HG03378 (cell line): Measurements from ENCODE around the gene CDH1.

ENCODE experiments used
- ATAC-seq: cut with Tn5 transposase; IDR thresholded peaks from one replicate; pipeline ENCODE4 v1.9.1; 2021; ENCODE audit warnings: mild to moderate bottlenecking, moderate library complexity; ENCODE audit not compliant: unreplicated experiment

The CDH1 gene

DNA sequence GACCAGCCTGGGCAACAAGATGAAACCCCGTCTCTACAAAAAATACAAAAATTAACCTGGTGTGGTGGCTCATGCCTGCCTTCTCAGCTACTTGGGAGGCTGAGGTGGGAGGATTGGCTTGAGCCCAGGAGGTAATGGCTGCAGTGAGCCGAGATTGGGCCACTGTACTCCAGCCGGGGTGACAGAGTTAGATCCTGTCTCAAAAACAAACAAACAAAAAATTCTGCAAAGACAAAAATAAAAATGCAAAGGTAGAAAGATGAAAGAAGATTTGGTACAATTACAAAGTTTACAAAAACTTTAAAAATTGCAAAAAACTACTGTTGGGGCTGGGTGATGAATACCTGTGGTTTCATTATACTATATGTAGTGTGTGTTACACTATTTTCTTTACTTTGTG is 5.5 kb upstream of the CDH1 start:
- no peak for ATAC-seq

DNA sequence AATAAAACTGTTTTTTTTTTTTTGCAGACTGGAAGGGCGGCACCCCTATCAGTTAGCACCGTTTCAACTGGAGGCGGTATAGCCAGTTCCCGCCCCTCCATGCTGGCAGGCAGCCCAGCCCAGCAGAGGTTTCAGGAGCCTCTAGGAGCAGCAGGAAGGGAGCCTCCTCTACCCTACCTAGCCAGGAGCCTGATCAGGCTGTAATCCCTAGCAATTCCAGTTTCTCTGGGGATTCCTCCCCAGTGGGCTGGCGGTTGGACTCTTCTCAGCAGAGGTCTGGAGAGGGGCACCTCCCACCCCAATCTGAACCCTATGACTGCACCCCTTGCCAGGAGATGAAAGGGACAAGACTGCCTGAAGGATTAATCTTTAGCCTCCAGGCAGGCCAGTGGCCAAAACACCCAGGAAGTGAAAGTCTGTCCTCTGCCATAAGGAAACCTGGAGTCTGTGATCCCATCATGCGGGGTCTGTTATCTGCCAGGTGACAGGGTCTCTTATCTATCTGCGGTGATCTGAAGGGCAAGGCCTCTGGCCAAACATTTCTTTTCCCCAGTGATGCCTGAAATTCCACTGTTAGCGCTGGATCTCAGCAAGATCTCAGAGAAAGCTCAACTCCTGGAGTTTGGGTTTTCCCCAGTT is 4.9 kb upstream of the CDH1 start:
- ATAC-seq = no peak

DNA sequence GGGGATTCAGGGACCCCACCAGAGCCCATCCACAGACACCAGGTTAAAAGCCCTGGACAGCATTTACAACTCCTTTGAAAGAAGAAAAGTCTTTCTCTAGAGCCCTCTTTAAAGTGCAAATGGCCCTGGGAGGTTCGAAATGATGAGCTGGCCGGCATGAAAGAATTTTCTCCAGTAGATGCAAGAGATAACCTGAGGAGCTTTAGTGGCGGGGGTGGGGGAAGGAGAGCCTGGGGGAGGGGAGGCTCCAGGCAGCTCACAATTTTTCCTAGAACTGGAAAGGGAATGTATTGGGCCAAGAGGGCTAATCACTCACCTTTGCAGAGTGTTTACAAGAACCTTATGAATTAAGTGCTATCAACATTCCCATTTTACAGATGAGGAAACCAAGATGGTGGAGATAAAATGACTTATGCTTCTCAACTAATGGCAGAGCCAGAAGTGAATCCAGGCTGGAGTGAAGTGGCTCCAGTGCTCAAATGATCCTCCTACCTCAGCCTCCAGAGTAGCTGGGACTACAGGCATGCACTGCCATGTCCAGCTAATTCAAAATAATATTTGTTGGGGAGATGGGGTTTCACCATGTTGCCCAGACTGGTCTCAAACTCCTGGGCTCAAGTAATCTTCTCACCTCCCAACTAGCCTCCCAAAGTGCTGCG is 4.2 kb upstream of the CDH1 start:
- ATAC-seq = no peak

DNA sequence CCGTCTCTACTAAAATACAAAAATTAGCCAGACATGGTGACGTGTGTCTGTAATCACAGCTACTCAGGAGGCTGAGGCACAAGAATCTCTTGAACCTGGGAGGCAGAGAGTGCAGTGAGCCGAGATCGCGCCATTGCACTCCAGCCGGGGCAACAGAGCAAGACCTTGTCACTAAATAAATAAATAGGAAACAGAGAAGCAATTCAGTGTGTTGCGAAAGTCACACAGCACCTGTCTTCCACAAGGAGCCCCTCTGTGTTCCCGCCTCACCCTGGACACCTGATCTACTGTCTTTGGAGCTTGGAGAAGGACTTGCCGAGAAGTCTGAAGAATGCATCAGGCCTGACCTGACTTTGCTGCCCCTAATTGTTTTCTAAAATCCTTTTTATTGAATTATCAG is 3.5 kb upstream of the CDH1 start:
- ATAC-seq = no peak

DNA sequence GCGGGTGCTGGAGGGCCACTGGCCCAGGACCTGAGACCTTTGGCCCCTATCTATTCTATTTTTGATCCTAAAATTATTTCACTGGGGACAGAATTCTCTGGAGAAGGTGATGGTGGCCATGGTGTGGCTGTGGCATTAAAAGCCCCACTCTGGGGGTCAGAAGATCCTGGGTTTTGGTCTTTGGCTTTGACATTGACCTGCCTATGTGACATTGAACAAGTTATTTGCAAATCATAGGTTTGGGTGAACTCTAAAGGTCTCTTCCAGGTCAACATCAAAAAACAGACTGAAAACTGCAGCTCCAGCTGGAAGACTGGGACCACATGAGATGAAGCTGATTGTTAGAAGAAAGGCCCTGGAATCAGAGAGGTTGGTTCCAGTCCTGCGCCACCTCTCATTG is 2.3 kb upstream of the CDH1 start:
- no peak for ATAC-seq

DNA sequence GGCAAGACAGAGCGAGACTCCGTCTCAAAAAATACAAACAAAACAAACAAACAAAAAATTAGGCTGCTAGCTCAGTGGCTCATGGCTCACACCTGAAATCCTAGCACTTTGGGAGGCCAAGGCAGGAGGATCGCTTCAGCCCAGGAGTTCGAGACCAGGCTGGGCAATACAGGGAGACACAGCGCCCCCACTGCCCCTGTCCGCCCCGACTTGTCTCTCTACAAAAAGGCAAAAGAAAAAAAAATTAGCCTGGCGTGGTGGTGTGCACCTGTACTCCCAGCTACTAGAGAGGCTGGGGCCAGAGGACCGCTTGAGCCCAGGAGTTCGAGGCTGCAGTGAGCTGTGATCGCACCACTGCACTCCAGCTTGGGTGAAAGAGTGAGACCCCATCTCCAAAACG is 531 bp upstream of the CDH1 start:
- no peak for ATAC-seq

DNA sequence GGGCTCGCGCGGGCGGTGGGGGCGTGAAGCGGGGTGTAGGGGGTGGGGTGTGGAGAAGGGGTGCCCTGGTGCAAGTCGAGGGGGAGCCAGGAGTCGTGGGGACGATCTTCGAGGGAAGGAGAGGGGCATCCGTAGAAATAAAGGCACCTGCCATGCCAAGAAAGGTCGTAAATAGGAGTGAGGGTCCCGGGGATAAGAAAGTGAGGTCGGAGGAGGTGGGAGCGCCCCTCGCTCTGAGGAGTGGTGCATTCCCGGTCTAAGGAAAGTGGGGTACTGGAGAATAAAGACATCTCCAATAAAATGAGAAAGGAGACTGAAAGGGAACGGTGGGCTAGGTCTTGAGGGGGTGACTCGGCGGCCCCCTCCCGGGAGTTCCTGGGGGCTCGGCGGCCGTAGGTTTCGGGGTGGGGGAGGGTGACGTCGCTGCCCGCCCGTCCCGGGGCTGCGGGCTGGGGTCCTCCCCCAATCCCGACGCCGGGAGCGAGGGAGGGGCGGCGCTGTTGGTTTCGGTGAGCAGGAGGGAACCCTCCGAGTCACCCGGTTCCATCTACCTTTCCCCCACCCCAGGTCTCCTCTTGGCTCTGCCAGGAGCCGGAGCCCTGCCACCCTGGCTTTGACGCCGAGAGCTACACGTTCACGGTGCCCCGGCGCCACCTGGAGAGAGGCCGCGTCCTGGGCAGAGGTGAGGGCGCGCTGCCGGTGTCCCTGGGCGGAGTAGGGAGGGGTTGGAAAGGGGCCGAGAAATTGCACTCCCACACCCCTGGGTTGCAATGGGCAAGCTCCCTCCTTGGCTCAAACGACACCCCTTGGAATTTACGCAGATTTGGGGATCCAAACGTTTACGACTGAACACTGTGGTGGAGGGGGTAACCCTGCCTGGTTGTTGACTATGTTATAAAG is 888 bp downstream of the CDH1 start:
- no peak for ATAC-seq

DNA sequence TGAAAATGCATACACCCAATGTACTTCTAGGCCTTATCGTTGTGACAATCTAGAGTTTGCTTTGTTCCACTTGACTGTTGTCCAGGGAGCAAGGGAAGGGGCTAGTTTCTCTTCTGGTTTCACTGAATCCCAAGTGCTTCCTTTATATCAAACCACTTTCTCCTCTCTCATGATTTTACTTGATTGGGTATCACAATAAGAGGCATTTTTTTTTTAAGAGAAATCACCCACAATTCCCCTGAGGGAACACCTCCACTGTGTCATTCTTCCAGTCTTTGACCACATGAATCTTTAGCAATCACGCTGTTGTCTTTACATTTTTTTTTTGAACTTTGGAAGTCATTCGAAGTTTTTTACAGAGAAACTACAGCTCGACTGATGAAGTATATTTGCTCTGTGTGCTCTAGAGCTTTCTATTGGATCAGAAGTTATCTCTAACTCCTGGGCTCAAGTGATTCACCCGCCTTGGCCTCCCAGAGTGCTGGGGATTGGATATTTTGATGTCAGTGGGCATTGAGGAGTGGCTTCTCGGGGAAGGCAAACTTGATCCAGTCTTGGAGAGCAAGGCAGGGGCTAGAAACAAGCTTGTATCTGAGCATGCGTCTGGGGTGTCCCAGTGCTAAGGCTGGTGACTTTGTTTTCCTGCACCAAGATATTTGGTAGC is 3.0 kb downstream of the CDH1 start:
- peak; percentile 39 for ATAC-seq

DNA sequence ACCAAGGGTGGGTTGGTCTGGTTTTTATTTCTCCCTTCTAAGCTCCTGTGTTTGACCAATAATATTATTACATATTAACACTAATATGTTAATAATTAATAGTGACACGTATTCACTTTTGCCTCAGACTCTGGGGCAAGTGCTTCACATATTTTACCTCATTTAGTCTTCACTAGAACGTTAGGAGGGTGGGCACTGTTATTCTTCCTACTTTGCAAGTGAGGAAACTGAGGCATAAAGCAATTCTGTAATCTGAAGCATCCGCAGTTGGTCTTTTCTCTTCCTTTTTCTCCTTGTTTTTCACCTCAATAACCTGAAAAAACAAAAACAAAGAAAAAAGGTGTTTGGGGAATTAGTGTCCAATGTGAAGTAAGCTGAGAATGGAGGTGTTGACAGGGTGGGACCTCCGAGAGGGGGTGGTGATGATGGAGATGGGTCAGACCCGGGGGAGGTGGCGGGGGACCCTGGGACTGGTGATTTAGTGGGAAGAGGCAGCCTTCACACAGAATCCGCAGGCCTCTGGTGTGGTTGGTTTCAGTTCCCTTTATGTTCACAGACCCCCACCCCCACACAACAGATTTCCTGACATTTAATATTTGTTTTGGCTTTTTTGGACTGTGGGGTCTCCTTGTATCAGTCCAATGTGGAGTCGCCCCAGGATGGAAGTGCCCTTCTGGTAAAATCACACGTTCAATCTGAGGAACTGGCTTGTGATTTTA is 3.7 kb downstream of the CDH1 start:
- peak; percentile 24 for ATAC-seq

DNA sequence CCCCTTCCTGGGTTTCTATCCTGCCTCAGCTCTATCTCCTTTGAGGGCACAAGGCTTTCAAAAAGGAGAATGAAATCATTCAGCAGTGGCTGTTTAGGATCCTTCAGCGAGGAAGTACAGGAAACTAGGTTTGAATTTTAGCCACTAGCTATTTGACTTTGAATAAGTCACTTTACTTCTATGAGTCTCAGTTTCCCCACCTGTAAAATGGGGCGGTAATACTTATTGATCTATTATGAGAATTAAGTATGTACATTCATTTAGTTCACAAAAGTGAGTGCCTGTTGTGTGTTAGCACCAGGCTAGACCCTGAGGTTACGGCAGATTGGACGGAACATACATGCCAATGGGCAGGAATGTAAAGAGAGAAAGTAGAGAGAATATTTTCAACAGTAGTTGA is 6.6 kb downstream of the CDH1 start:
- no peak for ATAC-seq

DNA sequence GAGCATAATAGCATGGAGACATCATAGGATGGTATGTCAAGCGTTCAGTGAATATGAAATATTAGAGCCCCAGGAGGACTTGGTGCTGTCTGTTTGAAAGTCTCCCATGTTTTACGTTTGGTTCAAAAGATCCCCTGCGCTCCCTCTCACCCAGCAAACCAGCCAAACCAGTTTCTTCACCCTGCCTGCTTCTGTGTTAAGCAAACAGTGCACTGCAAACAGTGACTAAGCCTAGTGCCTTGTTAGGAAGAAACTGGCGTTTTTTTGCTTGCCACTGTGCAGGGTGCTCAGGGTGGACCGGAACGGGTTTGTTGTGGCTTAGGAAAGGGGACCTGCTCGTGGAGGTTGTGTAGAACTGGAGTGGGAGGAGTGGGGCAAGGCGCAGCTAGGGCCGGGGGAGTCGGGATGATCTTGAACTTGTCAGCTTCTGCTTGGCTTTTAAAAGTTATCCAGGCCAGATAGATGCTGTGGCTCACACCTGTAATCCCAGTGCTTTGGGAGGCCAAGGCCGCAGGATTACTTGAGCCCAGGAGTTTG is 7.7 kb downstream of the CDH1 start:
- ATAC-seq = no peak

DNA sequence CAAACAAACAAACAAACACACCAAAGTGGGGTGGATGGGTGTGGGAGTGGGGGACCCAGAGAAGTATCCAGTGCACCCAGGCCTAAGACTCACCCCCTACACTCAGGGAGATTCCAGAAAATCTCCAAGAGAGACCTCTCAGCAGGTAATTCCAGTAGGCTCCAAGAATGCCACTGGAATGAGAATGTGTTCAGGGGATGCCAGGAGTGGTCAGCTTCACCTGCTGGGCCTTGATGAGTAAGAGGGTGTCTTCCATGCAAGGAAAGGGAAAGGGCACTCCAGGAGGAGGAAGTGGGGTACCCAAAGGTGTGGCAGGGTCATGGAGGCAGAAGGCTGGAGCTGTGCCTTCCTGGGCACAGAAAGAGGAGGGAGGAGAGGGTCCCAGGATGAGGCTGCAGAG is 9.9 kb downstream of the CDH1 start:
- ATAC-seq = no peak

DNA sequence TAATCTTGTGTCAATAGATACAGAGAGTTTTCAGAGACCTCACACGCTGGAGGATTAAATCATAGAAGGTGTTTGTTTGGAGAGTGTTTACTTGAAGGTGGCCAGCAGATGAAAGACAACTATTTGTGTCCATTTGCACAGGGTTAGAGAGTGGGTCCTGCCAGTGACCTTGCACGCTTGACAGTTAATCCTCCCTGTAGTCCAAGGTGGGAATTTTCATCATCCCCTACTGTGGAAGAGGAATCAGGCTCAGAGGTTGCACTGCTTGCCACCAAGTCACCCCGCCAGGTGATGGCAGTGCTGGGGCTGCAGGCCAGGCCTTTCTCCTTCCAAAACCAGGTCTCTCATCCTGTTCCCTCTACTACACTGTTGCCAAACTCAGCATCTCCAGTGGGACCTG is 12.3 kb downstream of the CDH1 start:
- no peak for ATAC-seq

DNA sequence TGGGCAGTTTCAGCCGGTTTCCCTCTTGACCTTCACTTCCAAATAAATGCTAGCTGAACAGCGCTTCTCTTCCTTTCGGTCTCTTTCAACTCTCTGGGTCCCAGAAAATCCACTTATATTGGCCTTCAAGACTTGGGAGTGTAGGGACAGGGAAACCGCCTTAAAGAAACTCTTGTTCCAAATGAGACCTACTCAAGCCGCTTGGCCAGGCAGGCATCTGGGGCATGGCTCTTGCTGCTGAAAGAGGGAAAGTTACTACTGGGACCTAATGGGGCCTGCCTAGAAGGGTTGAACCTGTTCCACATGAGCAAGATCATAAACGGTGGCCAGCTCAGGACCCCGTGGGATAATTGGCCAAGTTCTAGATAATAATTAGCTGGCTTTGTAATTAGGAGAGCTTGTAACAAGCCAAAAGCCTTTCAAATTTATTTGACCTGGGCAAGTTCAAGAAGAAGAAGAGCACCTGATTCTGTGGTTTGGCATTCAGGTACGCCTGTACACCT is 13.2 kb downstream of the CDH1 start:
- ATAC-seq = no peak

DNA sequence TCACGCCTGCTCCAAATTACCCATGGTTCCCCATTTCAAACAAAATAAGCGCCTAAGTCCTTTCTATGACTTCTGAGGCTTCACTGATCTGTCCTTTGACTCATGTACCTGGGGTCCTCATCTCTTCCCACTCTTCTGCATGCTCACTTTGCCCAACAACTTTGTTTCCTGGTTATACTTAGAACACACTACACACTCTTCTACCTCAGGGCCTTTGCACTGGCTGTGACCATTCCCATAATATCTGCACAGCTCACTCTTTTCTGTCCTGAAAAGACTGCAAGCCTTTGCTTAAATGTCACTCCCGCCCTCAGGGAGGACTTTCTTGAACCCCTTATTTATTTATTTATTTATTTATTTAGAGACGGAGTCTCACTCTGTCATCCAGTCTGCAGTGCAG is 14.1 kb downstream of the CDH1 start:
- ATAC-seq = no peak

DNA sequence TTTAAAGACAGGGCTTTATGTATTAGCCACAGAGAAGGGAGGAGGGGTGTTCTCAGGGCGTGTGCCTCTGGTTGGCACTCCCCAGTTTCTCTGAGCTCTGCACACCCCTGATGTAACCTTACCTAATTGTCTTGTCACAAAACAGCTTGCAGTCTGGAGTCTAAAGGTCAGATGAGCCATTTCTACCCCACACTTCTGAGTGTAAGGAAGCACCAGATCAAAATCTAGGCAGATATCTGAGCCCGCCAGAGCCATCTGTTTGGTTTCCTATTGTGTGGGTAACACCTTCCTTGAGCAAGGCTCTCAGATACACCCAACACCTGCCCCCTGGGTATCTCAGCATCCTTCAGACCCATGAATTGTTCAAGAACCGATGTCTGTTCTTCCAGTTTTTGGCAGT is 15.5 kb downstream of the CDH1 start:
- ATAC-seq = no peak

DNA sequence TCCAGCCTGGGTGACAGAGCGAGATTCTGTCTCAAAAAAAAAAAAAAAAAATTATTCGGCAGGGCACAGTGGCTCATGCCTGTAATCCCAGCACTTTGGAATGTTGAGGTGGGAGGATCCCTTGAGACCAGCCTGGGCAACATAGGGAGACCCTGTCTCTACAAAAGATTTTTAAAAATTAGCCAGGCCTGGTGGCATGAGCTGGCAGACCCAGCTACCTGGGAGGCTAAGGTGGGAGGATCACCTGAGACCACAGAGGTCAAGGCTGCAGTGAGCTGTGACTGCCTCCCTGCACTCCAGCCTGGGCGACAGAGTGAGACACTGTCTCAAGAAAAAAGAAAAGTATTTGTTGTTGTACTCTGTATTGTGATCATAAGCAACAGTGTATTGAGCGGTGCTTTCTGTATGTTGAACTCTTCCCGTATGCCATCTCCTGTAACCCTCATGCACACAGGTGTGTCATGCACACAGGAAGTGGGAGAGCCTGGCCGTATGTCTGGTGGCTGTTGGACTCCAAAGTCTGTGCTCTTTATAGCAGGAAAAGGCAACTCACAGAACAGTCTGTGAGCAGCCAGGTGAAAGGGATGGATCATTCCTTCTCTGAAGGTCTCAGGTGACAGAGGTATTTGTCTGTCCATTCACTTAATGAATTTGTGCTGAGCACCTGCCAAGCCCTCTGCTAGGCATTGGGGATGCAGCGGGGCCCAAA is 17.1 kb downstream of the CDH1 start:
- ATAC-seq = no peak

DNA sequence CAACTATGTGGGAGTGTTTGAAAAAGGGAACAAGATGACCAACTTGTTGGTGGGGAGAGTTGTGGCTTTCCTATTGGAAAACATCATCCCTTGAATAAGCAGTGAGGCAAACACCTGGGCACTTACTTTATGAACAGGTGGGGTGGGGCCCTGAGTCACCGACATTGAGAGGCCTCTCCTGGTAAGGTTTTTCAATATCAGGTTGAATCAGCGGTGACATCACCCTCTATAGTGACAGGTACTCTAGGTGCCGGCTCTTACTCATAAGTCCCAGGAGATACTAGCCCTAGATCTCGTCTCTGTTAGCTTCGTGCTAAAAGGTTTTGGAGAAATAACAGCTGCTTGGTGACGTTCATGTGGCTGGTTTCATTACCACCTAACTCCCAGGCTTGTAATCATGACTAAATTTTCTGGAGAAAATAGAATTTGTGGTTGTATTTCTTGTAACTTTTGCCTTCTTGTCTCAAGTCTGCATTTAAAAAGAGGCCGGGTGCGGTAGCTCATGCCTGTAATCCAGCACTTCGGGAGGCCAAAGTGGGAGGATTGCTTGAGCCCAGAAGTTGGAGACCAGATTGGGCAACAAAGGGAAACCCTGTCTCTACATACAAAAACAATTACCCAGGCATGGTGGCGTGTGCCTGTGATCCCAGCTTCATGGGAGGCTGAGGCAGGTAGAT is 19.3 kb downstream of the CDH1 start:
- peak; percentile 68 for ATAC-seq

DNA sequence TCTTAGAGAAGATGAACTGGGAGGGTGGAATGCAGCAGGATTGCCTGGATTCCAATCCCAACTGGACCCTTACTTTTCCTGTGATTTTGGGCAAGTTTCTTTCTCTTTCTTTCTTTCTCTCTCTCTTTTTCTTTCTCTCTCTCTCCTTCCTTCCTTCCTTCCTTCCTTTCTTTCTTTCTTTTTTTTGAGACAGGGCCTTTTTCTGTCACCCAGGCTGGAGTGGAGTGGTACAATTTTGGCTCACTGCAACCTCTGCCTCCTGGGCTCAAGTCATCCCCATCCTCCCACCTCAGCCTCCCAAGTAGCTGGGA is 20.5 kb downstream of the CDH1 start:
- no peak for ATAC-seq
